Peyer's patch (tissue), 4 donors: ENCODE measurements around the gene WBP11. TPM values are rescaled to one million over a fixed set of nuclear protein-coding genes. Genes with fewer than 3 reads are reported as not detected.

Experiments
- DNase-seq, 3 donors: peaks; one replicate each; pipeline ENCODE4 v3.0.0-alpha.2; 2017 to 2019
- H3K27ac ChIP-seq, 4 donors: fragments of 200-600 bp; sonication (generic); one replicate each; pipeline ENCODE4 v1.5.1; 2016 to 2019
- H3K27me3 ChIP-seq, 2 donors: fragments of 200-600 bp; sonication (generic); one replicate each; pipeline ENCODE4 v1.5.1; 2019
- H3K36me3 ChIP-seq, 3 donors: fragments of 200-600 bp; sonication (generic); one replicate each; pipeline ENCODE4 v1.5.1; 2016 to 2019
- H3K4me1 ChIP-seq, 4 donors: fragments of 200-600 bp; sonication (generic); one replicate each; pipeline ENCODE4 v1.5.1; 2016 to 2019
- H3K4me3 ChIP-seq, 4 donors: fragments of 200-600 bp; sonication (generic); 1 replicate in 3 of 4; 2 replicates in 1 of 4; pipeline ENCODE4 v1.5.1; 2016 to 2019; ENCODE audit warnings: mild to moderate bottlenecking in 1 of 4
- H3K9me3 ChIP-seq, 4 donors: fragments of 200-600 bp; sonication (generic); one replicate each; pipeline ENCODE4 v1.5.1; 2016 to 2019; ENCODE audit warnings: mild to moderate bottlenecking in 1 of 4
- CTCF ChIP-seq, 6 experiments: fragments of 450-650 bp in 4 of 6; fragments of 200-600 bp in 2 of 6; sonication (generic) in 1 of 6; IDR thresholded peaks; one replicate each; pipeline ENCODE4 v1.5.1; 2017 to 2019; ENCODE audit warnings: antibody characterized with exemption in 6 of 6, mild to moderate bottlenecking in 3 of 6, moderate library complexity in 1 of 6
- POLR2A ChIP-seq, 2 donors: fragments of 450-650 bp; IDR thresholded peaks; one replicate each; pipeline ENCODE4 v1.5.1; 2017; ENCODE audit warnings: antibody characterized with exemption in 2 of 2, mild to moderate bottlenecking in 2 of 2, moderate library complexity in 2 of 2
- total RNA-seq, 4 donors: library from RNA; depleted of rRNA; stranded (reverse); fragments of >200 nt; gene quantifications; one replicate each; pipeline ENCODE4 v1.1.0, GENCODE V29; 2016

WBP11 gene
- total RNA-seq: 10 to 100 TPM; 12.3 to 42.9 (median 12.8) TPM

GRCh38 chr12:14803011-14803829 is at the start of gene WBP11, which contains the start of gene C12orf60:
TSS of gene WBP11 (minus strand) at chr12:14803478. CDS start at chr12:14801383, 2,095 bp downstream.
TSS of gene C12orf60 (plus strand) at chr12:14803670. CDS start at chr12:14822936, 19,266 bp downstream.
- H3K4me1 ChIP-seq: peaks cover 0 to 17% (median 4%) of the 10 kb centered on the region in 4 donors
- no peaks in the 10 kb centered on the region for H3K9me3 ChIP-seq
- H3K27ac ChIP-seq: peak within 1 kb of the TSS; percentile 74 to 92 (median 90)
- TF ChIP-seq POLR2A (IDR thresholded peaks at IDR 0.05): peak; percentile 35 to 55
- no peak for TF ChIP-seq CTCF (IDR thresholded peaks at IDR 0.05)
- no peaks in the 10 kb centered on the region for H3K27me3 ChIP-seq
- peaks cover 0 to 16% (median 0%) of the 10 kb centered on the region in 3 donors for H3K36me3 ChIP-seq
- H3K4me3 ChIP-seq: peak within 1 kb of the TSS; percentile 56 to 92 (median 74)
- peak; percentile 89 to 98 (median 93) for DNase-seq

- Histone ChIP-seq H3K4me1 (no peaks in the 10 kb centered on the region), H3K4me3 (no peak overlapping the region), H3K27ac (no peak overlapping the region), H3K36me3 (no peaks in the 10 kb centered on the region), H3K27me3 (no peaks in the 10 kb centered on the region), H3K9me3 (no peaks in the 10 kb centered on the region)
- TF ChIP-seq POLR2A (IDR thresholded peaks at IDR 0.05) (no peak), CTCF (IDR thresholded peaks at IDR 0.05) (no peak)
- DNase-seq: no peak
These were observed 49.6 kb upstream of the WBP11 start for GRCh38 chr12:14852880-14853279.

- no peak for DNase-seq
- Histone ChIP-seq H3K4me3 (no peak overlapping the region), H3K27me3 (no peaks in the 10 kb centered on the region), H3K27ac (no peak overlapping the region), H3K4me1 (no peaks in the 10 kb centered on the region), H3K36me3 (no peaks in the 10 kb centered on the region), H3K9me3 (no peaks in the 10 kb centered on the region)
- no peak for TF ChIP-seq CTCF (IDR thresholded peaks at IDR 0.05)
- TF ChIP-seq POLR2A (IDR thresholded peaks at IDR 0.05): no peak
These were observed 47.8 kb upstream of the WBP11 start for GRCh38 chr12:14850929-14851663.

GRCh38 chr12:14849661-14850060 is 46.4 kb upstream of the WBP11 start:
- H3K4me1 ChIP-seq: no peaks in the 10 kb centered on the region
- no peaks in the 10 kb centered on the region for H3K9me3 ChIP-seq
- H3K4me3 ChIP-seq: no peak overlapping the region
- TF ChIP-seq CTCF (IDR thresholded peaks at IDR 0.05): no peak
- no peak for TF ChIP-seq POLR2A (IDR thresholded peaks at IDR 0.05)
- H3K27ac ChIP-seq: no peak overlapping the region
- H3K27me3 ChIP-seq: no peaks in the 10 kb centered on the region
- H3K36me3 ChIP-seq: no peaks in the 10 kb centered on the region
- DNase-seq: no peak

GRCh38 chr12:14846876-14847580 is 43.8 kb upstream of the WBP11 start:
- TF ChIP-seq POLR2A (IDR thresholded peaks at IDR 0.05) (no peak), CTCF (IDR thresholded peaks at IDR 0.05) (no peak)
- H3K27ac ChIP-seq: no peak overlapping the region

More at GRCh38 chr12:14846876-14847580, 43.8 kb upstream of the WBP11 start:
- DNase-seq: no peak
- Histone ChIP-seq H3K27me3 (no peaks in the 10 kb centered on the region), H3K4me3 (no peak overlapping the region), H3K9me3 (no peaks in the 10 kb centered on the region), H3K4me1 (no peaks in the 10 kb centered on the region), H3K36me3 (no peaks in the 10 kb centered on the region)
